ENCODE data around the gene CHMP1A. TPM values are rescaled to one million over a fixed set of nuclear protein-coding genes. Genes with fewer than 3 reads are reported as not detected.
A peak's percentile ranks its signal among the peaks of the same experiment; 100 is the strongest.

CHMP1A gene
- polyA plus RNA-seq, 3 donors from 2014 or later: 102 to 111 (median 103) TPM

- H3K36me3 Mint-ChIP-seq: no peaks in the 10 kb centered on the region
Observed at GRCh38 chr16:89607937-89608740, 49.4 kb downstream of the CHMP1A start.

DNA sequence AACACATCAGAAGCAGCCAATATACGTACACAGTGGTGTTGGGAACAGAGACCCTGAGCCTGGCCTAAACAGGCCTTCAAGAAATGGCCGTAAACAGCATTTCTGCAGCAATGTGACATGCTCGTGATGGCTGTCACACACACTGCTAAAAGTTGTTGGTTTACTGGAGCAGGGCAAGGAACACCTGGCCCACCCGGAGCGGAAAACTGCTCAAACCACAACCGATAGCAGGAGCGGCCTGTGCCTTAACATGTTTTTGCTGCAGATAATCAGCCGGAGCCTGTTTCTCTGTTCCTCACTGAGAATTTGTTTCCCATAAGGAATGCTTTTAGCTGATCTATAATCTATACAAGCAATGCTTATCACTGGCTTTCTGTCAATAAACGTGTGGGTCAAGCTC lies 50.1 kb downstream of the CHMP1A start:
- Mint-ChIP-seq H3K36me3 (no peaks in the 10 kb centered on the region), H3K27ac (no peak overlapping the region), H3K27me3 (ENCODE audit: low read depth in 3 of 3) (peaks cover 0 to 3% (median 2%) of the 10 kb centered on the region in 3 donors), H3K9me3 (no peaks in the 10 kb centered on the region), H3K4me1 (peaks cover 8% of the 10 kb centered on the region in 2 donors), H3K4me3 (no peak overlapping the region)
- no peak for DNase-seq

More at GRCh38 chr16:89607937-89608740, 49.4 kb downstream of the CHMP1A start:
- no peak overlapping the region for H3K27ac Mint-ChIP-seq
- no peak for DNase-seq
- H3K4me3 Mint-ChIP-seq: no peak overlapping the region
- peaks cover under 1 to 4% (median 2%) of the 10 kb centered on the region in 3 donors for H3K27me3 Mint-ChIP-seq (ENCODE audit: low read depth in 3 of 3)
- H3K4me1 Mint-ChIP-seq: peaks cover under 1 to 1% of the 10 kb centered on the region in 2 donors
- H3K9me3 Mint-ChIP-seq: no peaks in the 10 kb centered on the region

- Mint-ChIP-seq H3K27ac (no peak overlapping the region), H3K4me3 (no peak overlapping the region), H3K4me1 (peaks cover 12% of the 10 kb centered on the region in 2 donors), H3K9me3 (no peaks in the 10 kb centered on the region), H3K27me3 (ENCODE audit: low read depth in 3 of 3) (peaks cover 0 to 3% (median 2%) of the 10 kb centered on the region in 3 donors), H3K36me3 (no peaks in the 10 kb centered on the region)
- DNase-seq: no peak
Observed at GRCh38 chr16:89606006-89606405, 51.5 kb downstream of the CHMP1A start.

GRCh38 chr16:89605186-89605970 lies 52.1 kb downstream of the CHMP1A start:
- Mint-ChIP-seq H3K4me1 (peaks cover 12% of the 10 kb centered on the region in 2 donors), H3K27ac (no peak overlapping the region), H3K9me3 (no peaks in the 10 kb centered on the region), H3K4me3 (no peak overlapping the region), H3K36me3 (no peaks in the 10 kb centered on the region), H3K27me3 (ENCODE audit: low read depth in 3 of 3) (peaks cover 0 to 3% (median 2%) of the 10 kb centered on the region in 3 donors)
- no peak for DNase-seq

DNA sequence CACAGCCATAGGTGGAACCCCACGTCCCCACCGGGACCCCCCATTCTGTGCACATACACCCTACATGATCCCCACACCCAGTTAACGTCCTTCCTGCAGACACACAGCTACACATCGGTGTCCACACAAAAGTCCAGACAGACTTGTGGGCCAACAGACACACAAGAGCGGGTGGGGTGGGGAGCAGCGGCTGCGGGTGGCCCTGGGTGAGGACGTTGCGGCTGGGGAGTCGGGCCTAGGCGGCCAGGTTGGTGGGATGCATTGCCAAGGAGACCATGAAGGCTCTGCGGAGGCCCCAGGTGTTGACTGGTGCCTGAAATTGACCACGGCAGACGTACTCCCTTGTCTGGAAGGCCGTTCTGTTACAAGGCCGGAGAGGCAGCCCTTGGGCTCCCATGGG lies 52.7 kb downstream of the CHMP1A start:
- no peak for DNase-seq
- H3K27ac Mint-ChIP-seq: no peak overlapping the region
- H3K9me3 Mint-ChIP-seq: no peaks in the 10 kb centered on the region
- no peaks in the 10 kb centered on the region for H3K36me3 Mint-ChIP-seq
- H3K4me1 Mint-ChIP-seq: peaks cover 12 to 14% of the 10 kb centered on the region in 2 donors
- peaks cover 0 to 3% (median 2%) of the 10 kb centered on the region in 3 donors for H3K27me3 Mint-ChIP-seq (ENCODE audit: low read depth in 3 of 3)
- no peak overlapping the region for H3K4me3 Mint-ChIP-seq

DNA sequence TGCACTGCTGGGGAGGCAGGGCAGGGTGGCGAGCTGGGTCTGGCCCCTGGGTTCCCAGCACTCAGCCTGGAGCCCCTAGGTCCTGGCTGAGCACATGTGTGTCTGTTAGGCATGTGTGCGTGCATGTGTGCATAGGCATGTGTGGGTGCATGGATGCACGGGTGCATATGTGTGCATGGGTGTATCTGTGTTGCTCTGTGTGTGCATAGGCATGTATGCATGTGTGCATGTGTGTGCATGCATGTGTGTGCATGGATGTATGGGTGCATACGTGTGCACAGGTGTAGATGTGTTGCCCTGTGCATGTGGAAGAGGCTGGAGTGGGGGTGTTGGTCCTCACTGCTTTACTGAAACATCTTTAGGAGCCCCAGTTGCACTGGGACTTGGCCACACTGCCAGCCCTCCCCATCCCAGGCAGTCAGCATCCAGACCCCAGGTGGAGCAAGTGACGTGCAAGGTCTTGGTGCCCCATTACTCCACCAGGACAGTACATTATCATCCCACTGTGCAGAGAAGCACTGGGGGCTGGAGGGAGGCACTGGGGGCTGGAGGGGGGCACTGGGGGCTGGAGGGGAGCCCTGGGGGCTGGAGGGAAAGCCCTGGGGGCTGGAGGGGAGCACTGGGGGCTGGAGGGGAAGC lies 54.4 kb downstream of the CHMP1A start:
- H3K36me3 Mint-ChIP-seq: no peaks in the 10 kb centered on the region
- H3K4me1 Mint-ChIP-seq: peaks cover 12 to 14% of the 10 kb centered on the region in 2 donors
- no peak for DNase-seq
- H3K27me3 Mint-ChIP-seq (ENCODE audit: low read depth in 3 of 3): peaks cover 0 to 3% (median 0%) of the 10 kb centered on the region in 3 donors
- H3K9me3 Mint-ChIP-seq: no peaks in the 10 kb centered on the region
- peak overlapping the region in 4 of 6 donors; percentile 8 to 60 (median 55) for H3K27ac Mint-ChIP-seq
- peak overlapping the region in 4 of 5 donors; percentile 4 to 57 (median 52) for H3K4me3 Mint-ChIP-seq

GRCh38 chr16:89602273-89602951 lies 55.1 kb downstream of the CHMP1A start:
- no peaks in the 10 kb centered on the region for H3K9me3 Mint-ChIP-seq
- H3K4me1 Mint-ChIP-seq: peaks cover 12 to 14% of the 10 kb centered on the region in 2 donors
- peak overlapping the region in 3 of 6 donors; percentile 54 to 71 (median 62) for H3K27ac Mint-ChIP-seq
- DNase-seq: peak; percentile 54 to 58 (median 58)
- no peaks in the 10 kb centered on the region for H3K36me3 Mint-ChIP-seq
- peak overlapping the region; percentile 4 to 57 (median 50) for H3K4me3 Mint-ChIP-seq
- peaks cover 0 to 3% (median 0%) of the 10 kb centered on the region in 3 donors for H3K27me3 Mint-ChIP-seq (ENCODE audit: low read depth in 3 of 3)

DNA sequence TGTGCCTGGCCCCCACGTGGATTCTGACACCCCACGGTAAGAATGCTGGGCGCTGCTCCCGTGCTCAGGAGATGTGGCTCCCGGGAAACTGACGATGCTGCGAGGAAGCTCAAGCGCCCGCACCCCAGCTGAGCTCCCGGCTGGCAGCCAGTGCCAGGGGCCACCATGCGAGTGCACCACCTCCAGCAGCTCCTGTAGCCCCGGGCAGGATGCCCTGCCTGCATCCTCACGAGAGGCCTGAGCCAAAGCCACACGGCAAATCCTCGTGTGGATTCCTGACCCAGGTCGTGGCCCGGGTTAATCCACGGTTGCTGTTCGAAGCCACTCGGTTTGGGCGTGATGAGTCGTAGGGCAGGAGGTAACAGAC lies 55.6 kb downstream of the CHMP1A start:
- H3K4me1 Mint-ChIP-seq: peaks cover 12 to 14% of the 10 kb centered on the region in 2 donors
- no peaks in the 10 kb centered on the region for H3K9me3 Mint-ChIP-seq
- H3K36me3 Mint-ChIP-seq: no peaks in the 10 kb centered on the region
- H3K4me3 Mint-ChIP-seq: peak overlapping the region in 1 of 5 donors; percentile 50
- no peak for DNase-seq
- H3K27ac Mint-ChIP-seq: no peak overlapping the region
- peaks cover 0 to 3% (median 0%) of the 10 kb centered on the region in 3 donors for H3K27me3 Mint-ChIP-seq (ENCODE audit: low read depth in 3 of 3)

GRCh38 chr16:89600956-89601355 lies 56.6 kb downstream of the CHMP1A start:
- H3K27me3 Mint-ChIP-seq (ENCODE audit: low read depth in 3 of 3): peaks cover 0 to 3% (median 0%) of the 10 kb centered on the region in 3 donors
- peaks cover 12 to 14% of the 10 kb centered on the region in 2 donors for H3K4me1 Mint-ChIP-seq
- no peaks in the 10 kb centered on the region for H3K9me3 Mint-ChIP-seq
- H3K36me3 Mint-ChIP-seq: no peaks in the 10 kb centered on the region
- H3K4me3 Mint-ChIP-seq: no peak overlapping the region
- DNase-seq: no peak
- no peak overlapping the region for H3K27ac Mint-ChIP-seq

GRCh38 chr16:89600427-89600826 lies 57.1 kb downstream of the CHMP1A start:
- Mint-ChIP-seq H3K36me3 (no peaks in the 10 kb centered on the region), H3K27ac (peak overlapping the region in 1 of 6 donors; percentile 40)

GRCh38 chr16:89599902-89600301 lies 57.6 kb downstream of the CHMP1A start:
- Mint-ChIP-seq H3K9me3 (no peaks in the 10 kb centered on the region), H3K27ac (peak overlapping the region in 1 of 6 donors; percentile 40), H3K4me1 (peaks cover 12 to 17% of the 10 kb centered on the region in 2 donors), H3K36me3 (no peaks in the 10 kb centered on the region), H3K4me3 (no peak overlapping the region), H3K27me3 (ENCODE audit: low read depth in 3 of 3) (peaks cover 0 to 3% (median 0%) of the 10 kb centered on the region in 3 donors)
- no peak for DNase-seq

More at GRCh38 chr16:89600427-89600826, 57.1 kb downstream of the CHMP1A start:
- DNase-seq: no peak
- peaks cover 12 to 17% of the 10 kb centered on the region in 2 donors for H3K4me1 Mint-ChIP-seq
- H3K9me3 Mint-ChIP-seq: no peaks in the 10 kb centered on the region
- peaks cover 0 to 3% (median 0%) of the 10 kb centered on the region in 3 donors for H3K27me3 Mint-ChIP-seq (ENCODE audit: low read depth in 3 of 3)
- no peak overlapping the region for H3K4me3 Mint-ChIP-seq

- Mint-ChIP-seq H3K27ac (peak overlapping the region in 1 of 6 donors; percentile 49), H3K4me1 (peaks cover 12 to 17% of the 10 kb centered on the region in 2 donors), H3K9me3 (no peaks in the 10 kb centered on the region), H3K27me3 (ENCODE audit: low read depth in 3 of 3) (peaks cover 0 to 3% (median 0%) of the 10 kb centered on the region in 3 donors), H3K4me3 (no peak overlapping the region), H3K36me3 (no peaks in the 10 kb centered on the region)
- DNase-seq: no peak
Observed at GRCh38 chr16:89599451-89599858, 58.1 kb downstream of the CHMP1A start.

GRCh38 chr16:89598199-89598598 lies 59.3 kb downstream of the CHMP1A start:
- Mint-ChIP-seq H3K36me3 (no peaks in the 10 kb centered on the region), H3K4me3 (no peak overlapping the region), H3K4me1 (peaks cover 23 to 27% of the 10 kb centered on the region in 2 donors), H3K9me3 (no peaks in the 10 kb centered on the region), H3K27ac (no peak overlapping the region), H3K27me3 (ENCODE audit: low read depth in 3 of 3) (peaks cover 0 to 7% (median 3%) of the 10 kb centered on the region in 3 donors)
- DNase-seq: no peak

Data from immature natural killer cell (primary cell).